Activated T-cell treated with anti-CD3 and anti-CD28 coated beads for 4 hours (primary cell): ENCODE data around the gene CD300LD.
"Not testable (repeated sequence)": the region's sequence is repeated elsewhere in the genome, so short reads cannot be mapped to it uniquely, and the experiment has no call there.

ENCODE experiments used
- DNase-seq: peaks from one replicate; pipeline ENCODE4 v3.0.0-alpha.2; 2020

The CD300LD gene

GRCh38 chr17:74592087-74592990 is at the start of gene CD300LD:
CD300LD (minus strand) TSS chr17:74592283; CDS start chr17:74592202, 81 bp downstream.
- DNase-seq: no peak

- no peak for DNase-seq
These were observed 49.3 kb upstream of the CD300LD start for GRCh38 chr17:74641224-74641957.

GRCh38 chr17:74639704-74640151 is 47.6 kb upstream of the CD300LD start:
- DNase-seq: no peak

- no peak for DNase-seq
These were observed 45.8 kb upstream of the CD300LD start for GRCh38 chr17:74637926-74638325.

DNA sequence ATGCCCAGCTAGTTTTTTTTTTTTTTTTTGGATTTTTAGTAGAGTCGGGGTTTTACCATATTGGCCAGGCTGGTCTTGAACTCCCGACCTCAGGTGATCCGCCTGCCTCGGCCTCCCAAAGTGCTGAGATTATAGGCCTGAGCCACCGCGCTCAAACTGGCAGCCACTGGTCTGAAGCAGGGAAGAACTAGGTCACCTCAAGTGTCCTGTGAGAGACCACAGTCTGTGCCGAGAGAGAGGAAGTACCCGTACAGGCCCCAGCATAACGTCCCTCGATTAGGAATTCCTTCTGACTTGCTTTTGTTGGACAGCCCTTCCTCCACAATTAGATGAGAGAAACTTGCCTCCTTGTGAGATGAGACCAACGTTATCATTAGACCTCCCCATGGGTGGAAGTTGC is 45.2 kb upstream of the CD300LD start:
- DNase-seq: no peak

GRCh38 chr17:74636541-74637085 is 44.5 kb upstream of the CD300LD start:
- not testable (repeated sequence) for DNase-seq

DNA sequence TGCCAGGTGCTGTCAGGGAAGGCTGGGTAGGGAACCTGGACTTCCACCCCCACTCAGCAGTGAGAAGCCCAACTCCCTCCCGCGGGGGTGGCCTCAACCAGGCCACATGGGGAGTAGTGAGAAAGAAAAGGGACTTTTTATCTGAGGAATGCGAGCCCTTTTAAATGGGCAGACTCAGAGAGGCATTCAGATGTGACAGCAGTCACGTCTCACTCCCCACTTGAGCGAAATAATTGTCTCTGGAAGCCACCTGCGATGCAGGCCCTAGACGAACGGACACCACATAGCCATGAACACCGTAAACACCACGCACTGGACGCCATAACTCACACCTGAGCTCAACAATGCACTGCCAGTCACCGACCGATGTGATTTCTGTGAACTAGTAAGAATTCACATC is 43.3 kb upstream of the CD300LD start:
- DNase-seq: no peak

DNA sequence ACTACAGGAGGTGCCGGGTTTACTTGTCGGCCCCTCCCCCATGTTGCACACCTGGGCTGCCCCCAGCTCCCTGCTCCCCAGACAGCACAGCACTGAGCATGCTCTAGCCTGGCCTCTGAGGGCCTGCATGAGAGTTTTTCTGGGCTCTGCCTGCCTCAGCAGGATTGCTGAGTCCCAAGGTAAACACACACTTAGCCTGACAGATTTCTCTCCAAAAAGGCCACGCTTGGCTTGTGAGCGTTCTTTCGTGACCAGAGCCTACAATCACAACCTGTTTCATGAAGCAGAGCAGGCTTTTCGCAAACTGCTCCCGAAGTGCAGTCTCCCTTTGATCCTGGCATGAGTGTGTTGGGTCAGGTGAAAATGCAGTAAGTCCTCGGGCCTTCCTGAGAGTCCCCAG is 41.2 kb upstream of the CD300LD start:
- no peak for DNase-seq

- DNase-seq: no peak
These were observed 40.5 kb upstream of the CD300LD start for GRCh38 chr17:74632617-74633016.

DNA sequence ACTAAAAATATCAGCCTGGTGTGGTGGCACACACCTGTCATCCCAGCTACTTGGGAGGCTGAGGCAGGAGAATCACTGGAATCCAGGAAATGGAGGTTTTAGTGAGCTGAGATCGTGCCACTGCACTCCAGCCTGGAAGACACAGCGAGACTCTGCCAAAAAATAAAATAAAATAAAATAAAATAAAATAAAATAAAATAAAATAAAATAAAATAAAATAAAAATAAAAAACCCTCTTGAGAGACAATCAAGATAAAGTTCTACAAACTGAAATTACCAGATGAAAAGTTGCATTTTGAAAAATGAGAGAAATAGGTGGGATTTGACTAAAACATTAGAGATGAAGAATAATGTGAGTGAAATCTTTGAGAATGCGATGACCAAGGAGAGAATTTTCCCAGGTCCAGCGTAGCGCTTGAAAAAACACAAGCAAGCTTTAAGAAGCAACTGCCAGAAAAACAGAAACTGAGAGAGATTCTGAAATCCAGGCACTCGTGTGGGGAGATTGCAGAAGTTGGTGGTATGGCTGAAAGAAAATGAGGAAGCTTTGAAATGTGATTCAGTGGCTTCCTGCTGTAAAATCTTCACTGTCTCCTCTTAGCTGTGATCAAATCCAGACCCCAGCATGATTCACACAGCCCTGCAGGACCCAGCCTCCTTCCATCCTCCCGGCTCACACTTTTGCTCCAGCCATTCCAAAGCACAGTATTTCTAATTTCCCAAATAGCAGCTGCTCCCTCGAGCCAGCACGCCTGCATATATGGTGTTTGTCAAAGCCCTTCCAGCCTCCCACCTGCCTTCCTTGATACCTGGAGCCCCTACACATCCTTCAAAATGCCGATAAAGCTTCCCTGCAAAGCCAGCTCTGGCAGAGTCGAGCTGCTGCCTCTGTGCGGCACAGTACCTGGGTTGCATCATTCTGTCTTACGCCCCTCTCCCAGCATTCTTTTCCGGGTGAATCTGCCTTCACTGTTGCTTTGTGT is 39.7 kb upstream of the CD300LD start:
- DNase-seq: no peak

GRCh38 chr17:74630251-74630650 is 38.2 kb upstream of the CD300LD start:
- not testable (repeated sequence) for DNase-seq

DNA sequence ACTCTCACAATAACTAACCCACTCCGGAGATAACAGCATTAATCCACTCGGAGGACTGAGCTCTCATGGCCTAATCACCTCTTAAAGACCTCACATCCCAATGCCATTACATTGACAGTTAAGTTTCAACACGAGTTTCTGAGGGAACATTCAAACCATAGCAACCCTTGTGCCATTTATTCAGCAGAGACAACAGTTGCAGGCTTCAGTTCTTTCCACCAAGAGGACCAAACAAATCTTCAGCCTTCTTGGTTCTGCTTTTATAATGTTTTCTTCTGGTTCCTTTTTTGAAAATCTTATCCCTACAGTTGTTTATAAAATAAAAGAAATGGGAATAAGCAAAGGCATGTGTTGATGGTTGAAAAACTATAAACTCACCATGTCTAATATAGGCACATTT is 33.6 kb upstream of the CD300LD start:
- no peak for DNase-seq

DNA sequence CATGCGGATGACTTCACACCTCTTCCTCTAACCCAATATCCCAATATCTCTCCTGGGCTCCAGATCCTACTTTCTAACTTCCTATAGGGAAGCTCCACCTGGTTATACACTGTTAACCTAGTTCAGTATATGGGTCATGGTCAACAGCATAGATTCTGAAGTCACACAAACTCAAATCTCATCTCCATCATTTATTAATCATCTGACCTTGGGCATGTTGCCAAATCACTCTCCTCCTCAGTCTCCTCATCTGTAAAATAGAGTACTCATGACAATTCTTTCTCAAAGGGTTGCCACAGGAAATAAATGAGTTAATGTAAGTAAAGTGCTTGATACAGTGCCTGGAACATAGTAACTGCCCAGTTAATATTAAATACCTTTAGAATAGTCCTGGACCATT is 32.0 kb upstream of the CD300LD start:
- DNase-seq: no peak

DNA sequence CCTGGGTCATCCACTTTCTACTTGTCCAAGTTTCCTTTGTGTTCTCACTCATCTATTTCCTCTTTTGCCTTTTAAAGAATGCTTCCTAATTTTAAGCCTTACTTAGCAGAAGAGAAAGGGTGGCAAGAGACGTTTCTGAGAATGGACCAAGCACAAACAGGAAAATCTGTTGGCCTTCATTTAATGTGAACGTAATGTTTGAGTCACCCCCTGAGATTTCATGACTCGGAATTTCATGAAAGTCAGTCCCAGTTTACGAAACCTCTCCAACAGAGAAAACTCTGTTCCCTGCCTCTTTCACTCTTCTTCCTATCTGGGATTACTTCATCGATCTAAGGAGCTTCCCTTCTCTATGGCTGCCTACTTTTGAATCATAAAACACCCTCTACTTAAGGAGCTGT is 31.6 kb upstream of the CD300LD start, which contains the start of gene CD300E:
CD300E (minus strand) TSS at position 46 of the 401 bp plus-strand sequence. CDS start 117 bp downstream, outside the sequence.
- DNase-seq: no peak

DNA sequence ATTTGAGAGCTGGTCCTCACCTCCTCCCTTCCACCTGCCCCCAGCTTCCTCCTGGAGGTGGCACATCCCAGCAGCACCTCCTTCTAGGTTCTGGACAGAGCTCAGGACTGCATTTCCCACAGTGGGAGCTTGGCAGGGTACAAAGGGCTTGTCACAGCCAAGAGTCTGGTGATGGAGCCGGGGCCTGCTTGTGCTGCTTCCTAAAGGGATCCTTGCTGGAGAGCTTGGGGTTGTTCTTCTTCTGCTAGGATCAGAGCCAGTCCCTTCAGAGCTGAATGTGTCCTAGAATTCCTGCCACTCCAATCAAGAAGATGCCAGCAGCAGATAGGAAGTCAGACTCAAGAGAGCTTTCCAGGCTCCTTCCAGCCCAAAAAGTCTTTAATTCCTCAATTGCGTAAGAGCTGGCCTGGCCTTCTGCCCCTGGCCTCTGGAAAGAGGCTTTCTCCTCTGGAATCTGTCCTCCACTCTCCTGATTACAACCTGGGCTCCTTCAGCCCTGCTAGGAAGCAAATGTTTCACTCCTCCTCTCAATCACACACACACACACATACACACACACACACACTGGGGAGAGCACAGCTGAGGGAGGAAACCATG is 27.1 kb upstream of the CD300LD start:
- DNase-seq: no peak

- DNase-seq: no peak
These were observed 26.4 kb upstream of the CD300LD start for GRCh38 chr17:74618451-74618850.

- no peak for DNase-seq
These were observed 24.6 kb upstream of the CD300LD start for GRCh38 chr17:74616696-74617095.

DNA sequence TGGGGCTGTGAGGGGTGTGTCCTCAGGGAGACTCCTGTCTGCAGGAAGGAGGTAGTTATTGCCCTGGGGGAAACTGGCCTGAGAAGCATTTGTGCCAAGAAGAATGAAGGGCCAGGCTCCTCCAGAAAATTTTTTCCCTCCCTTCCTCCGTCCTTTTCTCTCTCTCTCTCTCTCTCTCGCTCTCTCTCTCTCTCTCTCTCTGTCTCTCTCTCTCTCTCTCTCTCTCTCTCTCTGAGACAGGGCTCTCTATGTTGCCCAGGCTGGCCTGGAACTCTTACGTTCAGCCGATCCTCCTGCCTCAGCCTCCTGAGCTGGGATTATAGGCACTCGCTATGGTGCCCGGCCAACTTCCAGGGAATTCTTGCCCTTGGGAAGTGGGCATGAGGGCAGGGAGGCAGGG is 20.0 kb upstream of the CD300LD start:
- no peak for DNase-seq

- DNase-seq: no peak
These were observed 18.0 kb upstream of the CD300LD start for GRCh38 chr17:74610108-74610507.

DNA sequence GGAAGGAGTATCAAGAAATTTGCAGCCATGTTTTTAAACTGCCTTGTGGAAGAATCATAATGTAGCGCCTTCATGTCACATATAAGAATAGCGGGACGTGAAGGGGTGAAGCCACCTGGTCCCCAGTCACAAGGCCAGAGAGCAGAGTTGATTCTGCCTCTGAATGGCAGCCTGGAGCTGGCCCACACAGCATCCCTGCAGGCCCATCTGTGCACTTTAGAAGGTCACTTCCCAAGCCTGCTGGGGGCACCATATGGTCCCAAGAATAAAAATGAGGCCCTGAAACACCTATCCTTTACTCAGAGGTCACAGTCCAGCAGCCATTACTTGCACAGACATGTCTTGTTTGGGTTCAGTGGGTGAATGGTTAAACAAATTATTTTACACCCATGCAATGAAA is 16.4 kb upstream of the CD300LD start:
- DNase-seq: no peak

DNA sequence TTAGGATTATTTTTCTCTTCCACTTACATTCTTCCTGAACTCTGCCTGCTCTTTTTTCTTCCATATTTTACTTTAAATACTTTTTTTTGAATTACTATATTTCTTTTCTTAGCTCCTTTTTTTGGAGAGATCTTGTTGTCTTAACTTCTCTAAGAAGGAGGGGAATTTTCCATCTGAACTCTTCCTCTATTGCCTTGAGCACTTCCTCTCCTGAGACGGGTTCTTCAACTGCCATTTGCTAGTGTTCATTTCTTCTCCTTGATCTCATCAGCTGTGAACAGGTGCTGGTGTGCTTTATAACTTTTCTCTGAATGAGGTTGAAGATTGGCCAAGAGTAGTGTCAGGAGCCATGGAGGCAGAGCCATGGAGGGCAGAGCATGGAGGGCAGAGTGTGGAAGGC is 15.1 kb upstream of the CD300LD start:
- no peak for DNase-seq

DNA sequence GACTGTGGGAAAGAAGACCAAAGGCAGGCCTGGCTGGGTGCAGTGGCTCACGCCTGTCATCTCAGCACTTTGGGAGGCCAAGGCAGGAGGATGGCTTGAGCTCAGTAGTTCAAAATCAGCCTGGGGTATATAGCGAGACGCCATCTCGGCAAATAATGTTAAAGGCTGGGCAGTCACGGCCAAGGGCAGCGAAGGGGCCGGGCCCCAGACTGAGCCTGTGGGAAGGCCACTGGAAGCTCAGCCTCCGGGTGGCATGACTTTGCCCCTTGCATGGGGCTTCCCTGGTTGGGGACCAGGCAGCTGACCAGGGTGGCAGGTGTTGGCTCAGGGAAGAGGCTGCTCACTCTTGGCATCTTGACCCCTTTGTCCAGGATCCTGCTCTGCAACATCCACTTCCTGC is 14.0 kb upstream of the CD300LD start:
- DNase-seq: no peak
